GM21526 (cell line): Measurements from ENCODE around the gene GSTT2.

Experiments
- ATAC-seq: cut with Tn5 transposase; IDR thresholded peaks from one replicate; pipeline ENCODE4 v1.9.1; 2021; ENCODE audit warnings: moderate library complexity; ENCODE audit not compliant: unreplicated experiment, low FRiP score

GSTT2 gene

DNA sequence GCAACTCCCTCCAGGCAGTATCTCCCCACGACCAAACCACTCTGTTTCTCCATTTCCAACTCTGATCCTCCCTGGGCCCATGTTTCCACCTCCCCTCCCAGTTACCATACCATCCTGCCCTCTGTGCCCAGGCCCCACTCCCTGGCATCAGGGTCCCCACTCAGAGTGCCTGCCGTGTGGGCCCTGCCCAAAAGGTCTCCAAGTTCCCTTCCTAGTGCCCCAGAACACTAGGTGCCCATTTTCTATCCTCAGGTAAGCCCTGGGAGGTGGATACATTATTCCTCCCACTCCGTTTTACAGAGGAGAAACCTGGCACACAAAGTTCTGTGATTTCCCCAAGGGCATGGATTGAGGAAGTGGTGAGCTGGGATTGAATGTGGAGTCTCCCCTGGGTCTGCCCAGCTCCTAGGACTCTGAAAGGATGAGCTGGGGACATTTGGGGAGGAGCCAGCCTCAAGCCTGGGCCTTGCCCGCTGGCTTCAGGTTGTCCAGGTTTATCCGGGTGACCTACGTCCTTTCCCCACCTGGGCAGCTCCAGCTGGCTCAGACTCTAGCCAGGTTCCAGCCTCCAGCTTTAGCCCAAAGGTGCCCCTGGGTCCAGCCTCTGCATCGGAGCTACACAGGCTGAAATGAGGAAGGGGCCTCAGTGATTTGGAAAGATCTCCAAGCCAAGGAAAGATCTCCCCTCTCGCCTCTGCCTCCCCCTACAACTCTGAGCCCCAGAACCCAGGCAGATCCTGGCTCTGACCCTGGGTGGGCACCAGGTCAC lies 27.5 kb downstream of the GSTT2 start:
- ATAC-seq, result no peak

DNA sequence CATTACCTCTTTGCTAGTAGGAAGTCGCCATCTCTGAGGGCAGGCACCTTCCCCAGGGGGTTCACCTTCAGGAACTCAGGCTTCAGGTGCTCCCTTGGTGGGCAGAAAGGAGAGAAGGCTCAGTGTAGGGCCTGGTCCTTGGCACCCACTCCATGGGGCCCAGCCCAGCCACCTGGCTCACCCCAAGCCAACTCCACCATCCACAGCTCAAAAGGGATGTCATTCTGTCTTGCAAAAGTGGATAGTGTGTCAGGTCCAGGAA lies 28.0 kb downstream of the GSTT2 start:
- no peak for ATAC-seq

DNA sequence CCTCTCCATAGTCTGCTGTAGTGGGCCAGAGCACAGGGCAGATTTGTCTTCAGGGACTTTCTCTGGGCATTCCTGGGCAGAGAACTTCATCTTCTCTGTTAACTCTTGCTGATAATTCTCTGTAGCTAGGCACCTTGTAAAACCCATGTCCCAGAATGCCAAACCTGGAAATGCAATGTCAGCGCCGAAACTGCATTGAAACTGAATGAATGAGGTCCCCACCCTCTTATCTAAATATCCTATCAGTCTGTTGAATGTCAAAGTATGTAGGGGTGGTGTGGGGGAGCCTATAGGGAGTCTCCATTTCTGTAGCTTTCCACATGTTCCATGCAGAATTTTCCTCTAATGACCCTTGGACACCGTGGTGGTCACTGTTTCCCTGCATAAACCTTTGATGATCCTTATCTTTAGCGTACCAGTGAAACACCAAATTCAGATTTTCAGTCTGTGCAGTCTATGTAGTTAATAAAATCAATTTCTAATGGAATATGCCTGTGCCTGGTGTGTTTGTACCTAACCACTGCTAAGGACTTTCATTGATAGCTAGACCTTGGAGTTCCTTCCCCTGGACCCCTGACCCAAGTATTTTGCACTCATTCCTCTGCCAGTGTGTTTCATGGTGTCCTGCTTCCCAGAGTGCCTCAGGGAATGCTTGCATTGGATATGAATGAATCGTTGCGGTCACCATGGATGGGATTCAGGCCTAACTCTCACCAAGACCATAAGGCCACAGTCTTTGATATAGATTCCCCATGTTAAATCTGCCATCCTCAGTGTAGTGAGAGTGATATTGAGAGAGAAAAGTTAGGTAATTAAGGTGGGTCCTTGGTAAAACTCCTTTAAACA lies 28.7 kb downstream of the GSTT2 start:
- ATAC-seq, result no peak

DNA sequence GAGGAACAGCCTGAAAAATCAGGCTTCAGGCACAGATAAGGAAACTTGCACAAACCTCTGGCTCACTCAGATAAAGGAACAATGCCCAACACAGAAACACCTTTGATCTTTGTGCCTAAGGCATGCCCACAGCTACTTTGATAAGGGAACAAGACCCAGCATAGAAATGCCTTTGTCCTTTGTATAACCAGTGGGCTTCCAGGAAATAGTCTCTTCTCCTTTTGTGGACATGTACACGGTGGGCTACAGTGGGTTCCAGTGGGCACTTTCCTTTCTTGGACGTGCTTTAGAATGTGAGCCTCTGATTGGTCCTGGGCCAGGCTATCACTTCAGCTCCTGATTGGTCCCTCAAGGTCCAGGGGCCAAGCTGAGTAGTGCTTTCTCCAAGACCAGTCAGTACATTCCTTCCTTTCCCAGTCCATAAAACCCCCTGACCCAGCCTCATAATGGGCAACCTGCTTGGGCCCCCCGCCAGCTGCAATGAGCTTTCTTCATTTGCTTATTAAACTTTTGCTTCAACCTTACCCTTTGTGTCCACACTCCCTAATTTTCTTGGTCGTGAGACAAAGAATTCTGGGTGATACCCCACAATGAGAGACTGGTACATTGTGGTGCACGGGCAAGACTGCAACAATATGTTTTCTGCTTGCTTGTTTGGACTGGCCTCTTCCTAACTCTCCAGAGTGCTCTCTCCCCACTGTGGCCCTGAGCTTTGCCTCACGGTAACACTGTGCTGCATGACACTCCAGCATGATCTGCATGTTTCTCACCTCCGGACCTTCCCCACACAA lies 29.5 kb downstream of the GSTT2 start:
- ATAC-seq, result no peak

DNA sequence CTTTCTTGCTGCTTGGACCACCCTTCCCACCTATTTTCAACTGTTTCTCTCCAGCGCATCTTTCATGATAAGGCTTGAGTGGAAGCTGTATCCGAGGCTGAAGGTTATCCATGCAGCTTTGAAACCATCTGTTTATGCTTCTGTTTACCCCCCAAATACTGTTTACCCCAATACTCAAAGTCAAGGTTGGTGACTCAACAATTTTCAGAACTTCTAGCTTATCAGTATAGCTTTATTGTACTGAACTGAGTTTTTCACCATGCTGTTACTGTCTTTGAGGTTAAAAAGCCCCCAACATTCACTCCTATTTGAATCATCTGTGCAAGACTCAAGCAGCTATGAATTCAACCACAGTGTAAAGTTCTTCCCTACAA lies 30.1 kb downstream of the GSTT2 start:
- no peak for ATAC-seq

DNA sequence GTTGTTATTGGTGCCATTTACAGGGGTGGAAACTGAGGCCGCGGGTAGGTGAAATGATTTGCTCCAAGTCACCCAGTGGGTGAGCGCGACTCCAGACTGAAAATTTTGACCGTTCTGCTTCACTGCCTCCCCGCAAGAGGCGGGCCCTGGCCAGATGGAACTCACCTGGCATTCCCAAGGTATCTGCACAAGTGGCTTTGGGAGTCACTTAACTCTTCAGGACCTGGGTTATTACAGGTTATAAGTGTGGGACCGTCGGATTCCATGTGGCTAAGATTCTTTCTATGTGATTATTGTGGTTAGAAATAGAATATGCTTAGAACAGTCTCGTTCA lies 31.8 kb downstream of the GSTT2 start:
- ATAC-seq, result peak; percentile 8

DNA sequence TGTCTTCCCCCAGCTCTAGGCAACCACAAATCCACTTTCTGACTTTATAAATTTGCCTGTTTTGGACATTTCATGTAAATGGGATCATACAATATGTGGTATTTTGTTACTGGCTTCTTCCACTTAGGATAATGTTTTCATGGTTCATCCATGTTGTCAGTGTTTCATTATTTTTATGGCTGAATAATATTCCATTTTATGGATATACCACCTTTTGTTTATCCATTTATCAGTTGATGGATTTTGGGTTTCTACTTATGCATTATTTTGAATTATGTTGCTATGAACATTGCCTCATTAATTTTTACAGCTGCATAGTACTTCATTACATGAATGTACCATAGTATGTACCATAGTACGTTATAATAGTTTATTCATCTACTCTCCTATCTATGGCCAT lies 36.2 kb downstream of the GSTT2 start:
- ATAC-seq, result no peak

DNA sequence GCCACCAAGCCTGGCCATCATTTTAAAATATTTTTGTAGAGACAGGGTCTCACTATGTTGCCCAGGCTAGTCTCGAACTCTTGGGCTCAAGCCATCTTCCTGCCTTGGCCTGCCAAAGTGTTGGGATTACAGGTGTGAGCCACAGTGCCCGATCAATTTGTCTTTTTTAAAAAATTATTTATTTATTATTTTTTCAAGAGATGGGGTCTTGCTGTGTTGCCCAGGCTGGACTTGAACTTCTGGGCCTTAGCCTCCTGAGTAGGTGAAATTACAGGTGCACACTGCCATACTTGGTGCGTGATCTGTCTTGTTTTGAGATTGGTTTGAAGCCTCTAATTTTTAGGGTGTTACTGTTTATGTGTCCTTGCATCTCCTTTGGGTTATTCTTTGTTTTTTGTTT lies 41.4 kb downstream of the GSTT2 start:
- ATAC-seq, result no peak

DNA sequence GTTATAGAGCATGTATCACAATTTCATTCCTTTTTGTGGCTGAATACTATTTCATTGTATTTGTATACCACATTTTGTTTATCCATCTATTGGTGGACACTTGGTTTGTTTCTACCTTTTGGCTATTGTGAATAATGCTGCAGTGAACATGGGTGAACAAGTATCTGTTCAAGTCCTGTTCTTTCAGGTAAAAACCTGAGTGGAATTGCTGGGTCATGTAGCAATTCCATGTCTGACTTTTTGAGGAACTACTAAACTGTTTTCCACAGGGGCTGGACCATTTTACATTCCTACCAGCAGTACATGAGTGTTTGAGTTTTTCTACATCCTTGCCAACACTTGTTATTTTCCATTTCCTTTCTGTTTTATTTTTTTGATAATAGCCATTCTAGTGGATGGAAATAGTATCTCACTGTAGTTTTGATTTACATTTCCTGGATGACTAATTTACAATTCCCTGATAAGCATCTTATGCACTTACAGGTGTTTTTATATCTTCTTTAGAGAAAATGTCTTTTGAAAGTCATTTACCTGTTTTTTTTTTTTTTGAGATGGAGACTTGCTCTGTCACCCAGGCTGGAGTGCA lies 43.4 kb downstream of the GSTT2 start:
- ATAC-seq, result no peak

DNA sequence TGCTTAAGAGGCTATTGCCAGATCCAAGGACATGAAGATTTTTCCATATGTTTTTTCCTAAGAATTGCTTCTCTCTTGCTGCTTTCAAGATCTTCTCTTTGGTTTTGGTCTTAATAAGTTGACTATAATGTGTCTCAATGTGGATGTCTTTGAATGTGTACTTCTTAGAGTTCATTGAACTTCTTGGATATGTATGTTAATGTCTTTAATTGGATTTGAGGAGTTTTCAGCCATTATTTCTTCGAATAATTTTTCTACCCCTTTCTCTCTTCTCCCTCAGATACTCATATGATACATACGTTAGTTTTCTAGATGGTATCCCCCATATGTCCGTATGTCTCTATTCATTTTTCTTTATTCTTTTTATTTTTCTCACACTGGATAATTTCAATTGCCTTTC lies 44.4 kb downstream of the GSTT2 start:
- ATAC-seq, result no peak

DNA sequence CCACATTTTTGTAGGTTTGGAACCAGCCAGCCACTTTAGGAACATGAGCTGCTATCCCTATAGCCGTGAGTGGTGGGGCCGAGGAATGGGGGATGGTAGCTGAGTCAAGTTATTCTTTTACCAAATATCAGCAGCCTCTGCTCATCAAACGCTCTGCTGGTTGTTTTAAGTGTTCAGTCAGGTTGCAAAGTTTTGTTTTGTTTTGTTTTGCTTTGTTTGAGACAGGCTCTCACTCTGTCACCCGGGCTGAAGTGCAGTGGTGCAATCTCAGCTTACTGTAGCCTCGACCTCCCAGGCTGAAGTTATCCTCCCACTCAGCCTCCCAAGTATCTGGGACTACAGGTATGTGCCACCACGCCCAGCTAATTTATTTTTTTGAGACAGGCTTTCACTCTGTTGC lies 45.5 kb downstream of the GSTT2 start:
- ATAC-seq, result no peak

DNA sequence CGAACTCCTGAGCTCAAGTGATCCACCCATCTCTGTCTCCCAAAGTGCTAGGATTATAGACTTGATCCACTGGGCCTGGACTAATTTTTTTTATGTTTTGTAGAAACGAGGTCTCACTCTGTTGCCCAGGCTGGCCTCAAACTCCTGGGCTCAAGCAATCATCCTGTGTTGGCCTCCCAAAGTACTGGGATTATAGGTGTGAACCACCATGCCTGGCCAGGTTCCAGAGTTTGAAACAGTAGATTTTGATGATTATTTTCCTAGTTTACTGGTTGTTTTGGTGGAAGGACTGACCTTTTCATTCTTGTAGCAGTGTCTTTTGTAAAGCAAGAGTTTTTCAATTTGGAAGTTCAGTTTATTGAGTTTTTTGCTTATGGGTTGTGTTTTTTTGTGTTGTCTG lies 46.1 kb downstream of the GSTT2 start:
- ATAC-seq, result no peak

DNA sequence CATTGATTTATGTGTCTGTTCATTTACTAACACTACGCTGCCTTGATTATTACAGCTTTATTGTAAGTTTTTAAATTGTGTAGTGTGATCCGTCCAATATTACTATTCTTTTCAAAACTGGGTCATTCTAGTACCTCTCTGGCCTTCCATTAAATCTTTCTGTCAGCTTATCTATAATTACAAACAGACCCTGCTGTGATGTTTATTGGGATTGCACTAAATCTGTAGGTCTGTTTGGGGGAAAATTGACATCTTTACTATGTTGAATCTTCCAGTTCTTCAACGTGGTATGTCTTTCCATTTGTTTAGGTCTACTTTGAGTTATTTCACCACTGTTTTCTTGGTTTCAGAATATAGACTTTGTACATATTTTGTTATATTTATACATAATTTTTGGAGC lies 46.8 kb downstream of the GSTT2 start:
- ATAC-seq, result no peak

DNA sequence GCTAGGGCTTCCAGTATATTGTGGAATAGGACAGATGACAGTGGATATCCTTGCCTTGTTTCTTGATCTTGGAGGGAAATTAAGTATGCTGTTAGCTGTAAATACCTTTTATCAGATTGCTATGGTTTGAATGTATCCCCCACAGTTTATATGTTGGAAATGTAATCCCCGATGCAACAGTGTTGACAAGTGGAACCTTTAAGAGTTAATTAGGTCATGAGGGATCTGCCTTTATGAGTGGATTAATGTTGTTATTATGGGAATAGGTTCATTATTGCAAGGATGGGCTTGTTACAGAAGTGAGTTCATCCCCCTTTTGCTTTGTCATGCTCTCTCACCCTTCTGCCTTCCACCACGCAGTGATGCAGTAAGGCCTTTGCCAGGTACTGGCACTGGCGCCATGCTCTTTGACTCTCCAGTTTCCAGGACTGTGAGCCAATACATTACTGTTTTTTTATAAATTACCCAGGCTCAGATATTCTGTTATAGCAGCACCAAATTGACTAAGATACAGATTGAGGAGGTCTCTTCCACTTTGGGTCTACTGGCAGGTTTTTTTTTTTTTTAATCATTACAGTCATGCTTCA lies 47.5 kb downstream of the GSTT2 start:
- no peak for ATAC-seq

DNA sequence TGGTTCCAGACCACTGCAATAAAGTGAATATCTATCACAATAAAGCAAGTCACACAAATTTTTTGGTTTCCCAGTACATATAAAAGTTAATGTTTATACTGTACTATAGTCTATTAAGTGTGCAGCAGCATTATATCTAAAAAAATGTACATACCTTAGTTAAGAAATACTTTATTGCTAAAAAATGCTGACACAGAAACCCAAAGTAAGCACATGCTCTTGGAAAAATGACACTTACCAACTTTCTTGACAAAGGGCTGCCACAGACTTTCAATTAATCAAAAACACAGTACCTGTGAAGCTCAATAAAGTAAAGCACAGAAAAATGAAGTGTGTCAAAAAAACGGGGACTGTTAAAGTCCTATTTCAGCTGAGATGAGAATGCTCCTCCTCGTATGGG lies 48.1 kb downstream of the GSTT2 start:
- no peak for ATAC-seq

DNA sequence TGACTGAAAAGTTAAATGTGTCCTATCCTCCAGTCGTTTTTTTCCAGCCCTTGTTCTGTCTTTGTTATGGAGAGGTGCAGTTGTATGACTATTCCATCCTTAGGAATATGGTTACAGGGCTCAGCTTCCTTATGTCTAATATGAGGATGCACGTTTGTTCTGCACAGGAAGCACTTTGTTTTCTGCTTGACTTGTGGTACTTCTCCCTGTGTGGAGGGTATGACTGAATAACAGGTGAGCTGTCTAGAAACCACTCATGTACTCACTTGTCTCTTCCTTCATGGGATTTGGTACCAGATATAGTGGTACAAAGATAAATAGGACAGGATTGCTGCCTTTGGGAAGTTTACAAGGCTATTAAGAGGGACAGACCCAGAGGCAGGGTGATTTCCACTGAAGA lies 48.6 kb downstream of the GSTT2 start:
- no peak for ATAC-seq

DNA sequence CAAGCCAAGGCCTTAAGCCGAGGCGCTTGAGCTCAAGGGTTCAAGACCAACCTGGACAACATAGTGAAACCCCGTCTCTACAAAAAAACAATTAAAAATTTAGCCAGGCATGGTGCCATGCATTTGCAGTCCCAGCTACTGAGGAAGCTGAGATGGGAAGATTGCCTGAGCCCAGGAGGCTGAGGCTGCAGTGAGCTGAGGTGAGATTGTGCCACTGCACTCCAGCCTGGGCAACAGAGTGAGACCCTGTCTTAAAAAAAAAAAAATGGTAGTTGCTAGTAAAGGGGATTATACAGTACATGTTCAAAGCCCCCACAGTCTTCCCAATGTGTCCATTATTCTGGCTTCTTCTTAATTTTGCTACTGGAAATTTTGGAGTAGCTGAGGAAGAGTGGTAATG lies 49.4 kb downstream of the GSTT2 start:
- no peak for ATAC-seq

DNA sequence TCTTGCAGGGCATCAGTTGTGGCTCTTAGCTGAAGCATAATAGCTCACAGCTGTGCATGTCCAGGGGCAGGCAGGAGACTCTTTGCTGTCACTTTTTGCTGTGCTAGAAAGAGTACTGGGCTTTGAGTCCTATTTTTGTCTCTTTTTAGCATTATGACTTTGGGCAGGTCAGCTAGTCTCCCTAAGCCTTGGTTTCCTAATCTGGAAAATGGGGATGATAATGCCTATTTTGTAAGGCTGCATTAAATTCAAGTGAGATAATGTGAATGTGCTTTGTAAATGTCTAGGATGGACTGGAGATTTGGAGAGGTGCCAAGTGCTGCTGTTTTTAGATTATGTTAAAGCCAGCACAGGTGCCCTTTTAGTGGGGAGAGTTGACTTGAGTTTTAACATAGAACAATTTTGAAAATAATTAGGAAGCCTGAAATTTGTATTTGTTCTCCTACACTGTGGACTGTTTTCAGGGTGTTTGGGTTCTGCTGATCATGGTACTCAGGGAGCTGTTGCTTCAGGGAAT lies 50.3 kb downstream of the GSTT2 start:
- no peak for ATAC-seq
